HepG2 (cell line): ENCODE measurements around the gene RSPH1. TPM values are rescaled to one million over a fixed set of nuclear protein-coding genes. Genes with fewer than 3 reads are reported as not detected.

Experiments used
- ATAC-seq: fragments of 200-7000 bp; cut with Tn5 transposase; 3 replicates; pipeline ENCODE4 v1.9.1; 2020; ENCODE audit warnings: mild to moderate bottlenecking, moderate library complexity
- BruUV-seq: library from RNA; stranded (reverse); fragments of 400-500 nt; replicated peaks from 2 replicates; lab custom pipeline; 2021; lab: Mats Ljungman, UMichigan
- CTCF ChIA-PET: fragments of 300-600 bp; formaldehyde crosslinking; extraction: SDS; loops from one replicate; lab custom pipeline; 2021; ENCODE audit warnings: low total read pairs, inconsistent platforms, low intra/inter-chr PET ratio; lab: Yijun Ruan, JAX
- POLR2A ChIA-PET: fragments of 350-600 bp; sonication (Branson Sonifier 250); formaldehyde crosslinking; loops from one replicate; lab custom pipeline; 2020; ENCODE audit warnings: antibody characterized with exemption, inconsistent platforms; lab: Yijun Ruan, JAX
- DNase-seq: peaks from one replicate; pipeline ENCODE4 v3.0.0-alpha.2; 2015; ENCODE audit warnings: low spot score
- FAIRE-seq: peaks from 3 replicates; lab custom pipeline; 2011; peaks lifted over from hg19 to GRCh38; lab: Jason Lieb, UNC
- H2AFZ ChIP-seq: one replicate; pipeline ENCODE4 v1.6.1; 2011; ENCODE audit warnings: low read length, inconsistent platforms
- H3K27ac ChIP-seq: fragments of 300-600 bp; 3 replicates; pipeline ENCODE4 v1.8.0; 2011; ENCODE audit warnings: mixed run types, mild to moderate bottlenecking, mixed read lengths, low read length, inconsistent platforms; ENCODE audit not compliant: insufficient read depth; ENCODE audit errors: extremely low read length
- H3K27me3 ChIP-seq, 2 experiments: fragments of 200-600 bp in 1 of 2; 2 replicates in 1 of 2; 3 replicates in 1 of 2; pipeline versions ENCODE4 v1.6.0 to v1.8.0; 2011; ENCODE audit warnings: low read length in 2 of 2, mild to moderate bottlenecking in 2 of 2, moderate library complexity in 2 of 2, inconsistent platforms in 1 of 2; ENCODE audit not compliant: insufficient read depth in 2 of 2, control insufficient read depth in 1 of 2
- H3K36me3 ChIP-seq, 2 experiments: fragments of 200-600 bp in 1 of 2; replicated peaks in 1 of 2; 2 replicates in 1 of 2; 3 replicates in 1 of 2; pipeline versions ENCODE4 v1.5.1 to v1.8.0; 2011; ENCODE audit warnings: low read length in 2 of 2, inconsistent platforms in 1 of 2; ENCODE audit not compliant: insufficient read depth in 2 of 2, control insufficient read depth in 1 of 2
- H3K4me1 ChIP-seq: 2 replicates; pipeline ENCODE4 v1.5.1; 2012; ENCODE audit warnings: low read length, inconsistent platforms; ENCODE audit not compliant: insufficient read depth
- H3K4me2 ChIP-seq: 2 replicates; pipeline ENCODE4 v1.6.0; 2011; ENCODE audit warnings: low read depth, low read length, inconsistent platforms
- H3K4me3 ChIP-seq, 3 experiments: fragments of 200-600 bp in 1 of 3; sonication (generic), shearing (Covaris generic) in 1 of 3; replicated peaks in 1 of 3; 2 replicates each; pipeline ENCODE4 v1.5.1; 2011 to 2016; ENCODE audit warnings: low read length in 3 of 3, inconsistent platforms in 2 of 3, low read depth in 2 of 3, mild to moderate bottlenecking in 2 of 3, control low read depth in 1 of 3, mixed read lengths in 1 of 3; ENCODE audit not compliant: insufficient read depth in 1 of 3
- H3K79me2 ChIP-seq: one replicate; pipeline ENCODE4 v1.6.1; 2011; ENCODE audit warnings: low read length, inconsistent platforms; ENCODE audit not compliant: insufficient read depth
- H3K9ac ChIP-seq: 2 replicates; pipeline ENCODE4 v1.6.0; 2011; ENCODE audit warnings: mild to moderate bottlenecking, low read depth, low read length, inconsistent platforms; ENCODE audit not compliant: insufficient read depth
- H3K9me3 ChIP-seq: 2 replicates; pipeline ENCODE4 v1.5.1; 2012; ENCODE audit warnings: mild to moderate bottlenecking, low read length
- H4K20me1 ChIP-seq: 2 replicates; pipeline ENCODE4 v1.6.0; 2011; ENCODE audit warnings: inconsistent platforms, mild to moderate bottlenecking, low read length, moderate library complexity; ENCODE audit not compliant: insufficient read depth
- HNRNPL ChIP-seq: fragments of 200-400 bp; formaldehyde crosslinking; IDR thresholded peaks from 2 replicates; pipeline ENCODE4 v1.6.1; 2017; ENCODE audit warnings: mild to moderate bottlenecking, low read depth, low read length
- IKZF1 ChIP-seq: fragments of 450-650 bp; IDR thresholded peaks from 2 replicates; pipeline ENCODE4 v1.7.1; 2016
- MTERF4 ChIP-seq: sonication (generic); formaldehyde crosslinking; IDR thresholded peaks from 2 replicates; pipeline ENCODE4 v1.8.0; 2023; ENCODE audit warnings: mild to moderate bottlenecking, missing genetic modification reagents
- PAX8 ChIP-seq: sonication (generic); formaldehyde crosslinking; IDR thresholded peaks from 2 replicates; pipeline ENCODE4 v1.8.0; 2022; ENCODE audit warnings: mild to moderate bottlenecking, missing genetic modification reagents, borderline replicate concordance
- SMARCC2 ChIP-seq: fragments of 450-650 bp; IDR thresholded peaks from 2 replicates; pipeline ENCODE4 v1.6.1; 2017; ENCODE audit warnings: antibody characterized with exemption, mild to moderate bottlenecking
- ZFP36L1 ChIP-seq: sonication (generic); formaldehyde crosslinking; IDR thresholded peaks from 2 replicates; pipeline ENCODE4 v1.8.0; 2022; ENCODE audit warnings: mild to moderate bottlenecking, missing genetic modification reagents, moderate library complexity
- ZNF230 ChIP-seq: sonication (generic); formaldehyde crosslinking; IDR thresholded peaks from 2 replicates; pipeline ENCODE4 v1.4.0; 2020; ENCODE audit warnings: mild to moderate bottlenecking, missing genetic modification reagents
- ZNF605 ChIP-seq: sonication (generic); formaldehyde crosslinking; IDR thresholded peaks from 2 replicates; pipeline ENCODE4 v1.8.0; 2022; ENCODE audit warnings: mild to moderate bottlenecking, missing genetic modification reagents
- WGBS: methylation state at CpG from one replicate; pipeline ENCODE4 v1.1.6; 2017; ENCODE audit warnings: low lambda C conversion rate; 5-methylcytosine and 5-hydroxymethylcytosine counted together
- in situ Hi-C: cut with HindIII; loops from 2 replicates; pipeline ENCODE4 v1.10.0; 2017; ENCODE audit warnings: low pct_unique_long_range_greater_than_20kb; ENCODE audit not compliant: extremely low pct_ligation_motif_present
- intact Hi-C: fragments of 100-400 bp; cut with micrococcal nuclease; formaldehyde crosslinking; loops from one replicate; pipeline ENCODE4 v1.10.0; 2022; ENCODE audit not compliant: unreplicated experiment
- polyA plus RNA-seq, 8 experiments: library from polyadenylated mRNA; depleted of rRNA in 3 of 8; stranded (reverse) in 7 of 8; unstranded in 1 of 8; fragments of >200 nt; fragmentation: Illumina TruSeq in 4 of 8; extraction: Trizol in 4 of 8; gene quantifications; 2 replicates each; pipeline versions ENCODE4 v1.2.1 to v1.2.3, GENCODE V29; 2011 to 2016; ENCODE audit warnings: low read depth in 4 of 8, missing spikeins in 1 of 8, mixed read lengths in 1 of 8; ENCODE audit not compliant: insufficient read depth in 1 of 8
- total RNA-seq, 5 experiments: library from RNA; depleted of rRNA; stranded (reverse); fragments of >200 nt; fragmentation: Illumina TruSeq; extraction: Trizol; gene quantifications; 2 replicates each; pipeline ENCODE4 v1.2.3, GENCODE V29; 2016; ENCODE audit warnings: low read depth in 1 of 5

RSPH1 gene
- total and polyA plus RNA-seq, 2 of the 13 experiments (the other 11 are each of a cell fraction or from before 2014, with no cell fraction given), result not detected

GRCh38 chr21:42440187-42440792, 55.7 kb downstream of the RSPH1 start:
- Histone ChIP-seq H3K27ac (no peak overlapping the region), H3K4me2 (no peak overlapping the region), H3K36me3 (no peaks in the 10 kb centered on the region), H3K9me3 (no peaks in the 10 kb centered on the region), H3K4me1 (no peaks in the 10 kb centered on the region), H3K4me3 (no peak overlapping the region), H3K9ac (no peak overlapping the region), H2AFZ (no peak overlapping the region), H3K27me3 (0 out of 5 replicates have a peak, but pooled peaks cover 0 to 4% of the 10 kb centered on the region in 2 experiments), H3K79me2 (no peaks in the 10 kb centered on the region), H4K20me1 (no peaks in the 10 kb centered on the region)
- WGBS, result 46% methylated on average over 12 of the region's 12 CpGs
- intact Hi-C loops (no loop called here), in situ Hi-C loops (loop anchor here (10.0 kb wide), 1 partner anchor 285 kb away; no protein-coding TSS in a partner anchor)
- POLR2A ChIA-PET, result no interaction called here
- ATAC-seq (no peak), FAIRE-seq (no peak), DNase-seq (no peak)
- BruUV-seq, result no TSS peak
- CTCF ChIA-PET, result no interaction called here
- TF ChIP-seq IKZF1 (no peak), ZNF605 (CRISPR knock-in tag) (no peak), ZNF230 (CRISPR knock-in tag) (no peak), PAX8 (CRISPR knock-in tag) (no peak), SMARCC2 (no peak)

DNA sequence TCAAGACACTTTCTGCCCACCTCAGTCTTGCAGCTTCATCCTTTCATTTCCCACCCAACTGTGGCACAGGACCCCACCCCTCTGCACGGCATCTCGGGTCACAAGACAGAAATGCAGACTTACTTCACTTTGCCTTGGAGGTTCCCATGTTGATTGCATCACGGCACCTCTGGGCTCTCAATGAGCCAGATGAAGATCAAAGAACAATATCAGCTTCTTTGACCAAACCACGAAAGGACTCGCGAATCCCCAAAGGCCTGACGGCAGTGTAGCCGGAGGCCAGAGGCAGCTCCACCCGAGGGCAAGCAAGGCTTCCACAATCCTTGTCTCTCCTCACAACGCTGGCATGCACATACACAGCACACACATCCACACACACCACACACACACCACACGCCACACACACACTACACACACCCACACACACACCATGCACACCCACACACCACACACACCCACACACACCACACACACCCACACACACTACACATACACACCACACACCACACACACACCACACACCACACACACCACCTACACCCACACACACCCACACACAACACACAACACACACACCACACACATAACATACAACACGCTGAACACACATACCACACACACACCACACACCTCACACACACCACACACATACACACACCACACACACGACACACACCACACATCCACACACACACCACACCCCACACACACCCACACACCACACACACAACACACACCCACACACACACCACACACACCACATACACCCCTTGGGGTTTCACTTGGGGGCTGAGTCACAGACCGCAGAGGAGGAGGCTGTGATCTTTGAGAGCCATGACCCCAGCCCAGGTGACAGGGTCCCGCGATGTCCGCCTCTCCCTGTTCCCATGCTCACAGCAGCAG, 56.5 kb downstream of the RSPH1 start:
- DNase-seq, result no peak
- H3K36me3 ChIP-seq, result no peaks in the 10 kb centered on the region
- H2AFZ ChIP-seq, result no peak overlapping the region
- WGBS, result 27% methylated on average over 14 of the region's 17 CpGs
- no peaks in the 10 kb centered on the region for H3K4me1 ChIP-seq
- H3K4me2 ChIP-seq, result no peak overlapping the region
- no peak for ATAC-seq
- FAIRE-seq, result no peak
- H4K20me1 ChIP-seq, result no peaks in the 10 kb centered on the region
- ChIA-PET CTCF (no interaction called here), POLR2A (interaction anchor here (0.6 kb wide), 1 partner anchor 17 kb away, joined by 3 read pairs; no protein-coding TSS in a partner anchor)
- H3K9me3 ChIP-seq, result no peaks in the 10 kb centered on the region
- BruUV-seq, result no TSS peak
- no peaks in the 10 kb centered on the region for H3K79me2 ChIP-seq
- intact Hi-C loops, result no loop called here
- H3K27ac ChIP-seq, result no peak overlapping the region
- H3K9ac ChIP-seq, result no peak overlapping the region
- H3K4me3 ChIP-seq, result no peak overlapping the region
- in situ Hi-C loops, result loop anchor here (10.0 kb wide), 1 partner anchor 285 kb away; no protein-coding TSS in a partner anchor
- 0 out of 5 replicates have a peak, but pooled peaks cover 0 to 4% of the 10 kb centered on the region in 2 experiments for H3K27me3 ChIP-seq
- TF ChIP-seq SMARCC2 (no peak), ZFP36L1 (CRISPR knock-in tag) (no peak), MTERF4 (no peak), HNRNPL (peak; percentile 73; the same call in 1 of the 2 replicates)
